ENCODE measurements around the gene COX14. TPM values are rescaled to one million over a fixed set of nuclear protein-coding genes. Genes with fewer than 3 reads are reported as not detected.

Gene COX14
- total and polyA plus RNA-seq, 10 of the 15 experiments (the other 5 are each of a cell fraction or from before 2014, with no cell fraction given) = 44.6 to 361 (median 120) TPM

GRCh38 chr12:50167049-50167828 is 55.2 kb downstream of the COX14 start, which contains the start of gene CERS5:
Gene CERS5, minus strand, starts transcription at chr12:50167369. Its CDS starts 72 bp downstream, at chr12:50167297.
- Histone ChIP-seq H3K9me3 (replicated peaks; ENCODE audit: control insufficient read depth, insufficient read depth, low read length) (peaks cover 2% of the 10 kb centered on the region; the same call in 2 of the 3 replicates), H3K4me3 (peak within 1 kb of the TSS; percentile 80), H3K27me3 (replicated peaks in 1 of 2; ENCODE audit: control insufficient read depth in 2 of 2, insufficient read depth in 2 of 2, low read length in 1 of 2) (no peaks in the 10 kb centered on the region), H3K4me1 (ENCODE audit: control insufficient read depth, insufficient read depth, low read length) (no peaks in the 10 kb centered on the region), H3K27ac (ENCODE audit: control insufficient read depth, insufficient read depth) (peak within 1 kb of the TSS; percentile 71), H2AFZ (ENCODE audit: control insufficient read depth, low read depth, low read length) (peak within 1 kb of the TSS; percentile 97), H4K20me1 (ENCODE audit: control insufficient read depth, insufficient read depth) (no peaks in the 10 kb centered on the region), H3K79me2 (ENCODE audit: control insufficient read depth, insufficient read depth, low read length) (peaks cover 32% of the 10 kb centered on the region), H3K9ac (ENCODE audit: control insufficient read depth, insufficient read depth, low read length) (peak within 1 kb of the TSS; percentile 96), H3K36me3 (ENCODE audit: control insufficient read depth in 2 of 2, insufficient read depth in 2 of 2, low read length in 1 of 2) (no peaks in the 10 kb centered on the region), H3K4me2 (ENCODE audit: control insufficient read depth, insufficient read depth) (peak within 1 kb of the TSS; percentile 94)
- no TSS peak for BruUV-seq (replicated peaks)
- FAIRE-seq = peak; percentile 77
- intact Hi-C loops (cut with micrococcal nuclease; ENCODE audit: unreplicated experiment) = loop anchor here (1.0 to 2.0 kb wide), 2 partner anchors 56 to 82 kb away; partner anchors contain the start of gene SMARCD1
- RAD21 ChIA-PET (ENCODE audit: unreplicated experiment) = interaction anchor here (0.6 to 2.4 kb wide), 14 partner anchors 9 to 147 kb away, joined by 3 to 48 read pairs (median 4); partner anchors contain the start of genes COX14, LIMA1 and SMARCD1
- SMC1A ChIA-PET (ENCODE audit: uncharacterized antibody, unreplicated experiment) = interaction anchor here (0.6 to 4.7 kb wide), 14 partner anchors 9 to 147 kb away, joined by 3 to 36 read pairs (median 4); partner anchors contain the start of gene COX14
- CTCF ChIA-PET = interaction anchor here (0.6 to 18.0 kb wide), 19 partner anchors 9 to 812 kb away, joined by 3 to 257 read pairs (median 4); partner anchors contain the start of genes COX14 and SMARCD1
- POLR2A ChIA-PET = interaction anchor here (0.5 to 5.7 kb wide), 14 partner anchors 12 to 142 kb away, joined by 3 to 72 read pairs (median 6); partner anchors contain the start of genes COX14, RACGAP1 and SMARCD1
- under 1% methylated on average over 62 of the region's 70 CpGs for WGBS (ENCODE audit: insufficient coverage, insufficient replicate concordance, low lambda C conversion rate, missing lambda C conversion rate)
- peak; percentile 99 for ATAC-seq
- in situ Hi-C loops (cut with MboI) = no loop called here
- DNase-seq (ENCODE audit: low read depth, low spot score) = peak; percentile 85
- TF ChIP-seq NFYA (IDR thresholded peaks at IDR 0.05; ENCODE audit: borderline replicate concordance, low read depth, low read length) = no peak
- TF ChIP-seq POLR2AphosphoS2 (IDR thresholded peaks at IDR 0.05; ENCODE audit: low read depth, low read length) = 0 out of 2 replicates have a peak, but pooled peaks have one; percentile 60
- TF ChIP-seq SREBF1 (IDR thresholded peaks at IDR 0.05; ENCODE audit: low read length) = no peak
- TF ChIP-seq CBX5 (IDR thresholded peaks at IDR 0.05; ENCODE audit: low read depth) = no peak
- TF ChIP-seq EGR1 (IDR thresholded peaks at IDR 0.05; ENCODE audit: borderline replicate concordance in 1 of 2, low read depth in 2 of 2, low read length in 2 of 2) = 0 out of 3 replicates have a peak, but pooled peaks of 1 of the 2 experiments have one; percentile 24
- TF ChIP-seq PBX3 (IDR thresholded peaks at IDR 0.05; ENCODE audit: insufficient replicate concordance, low read depth, low read length) = peak; percentile 18
- TF ChIP-seq ZNF592 (IDR thresholded peaks at IDR 0.05) = no peak
- TF ChIP-seq ZNF622 (IDR thresholded peaks at IDR 0.05) = no peak
- no peak for TF ChIP-seq ATF7 (IDR thresholded peaks at IDR 0.05; ENCODE audit: low read depth)
- 0 out of 2 replicates have a peak, but pooled peaks have one; percentile 49 for TF ChIP-seq NFYB (IDR thresholded peaks at IDR 0.05; ENCODE audit: insufficient read depth, low read depth, low read length)
- peak; percentile 73; the same call in 1 of the 2 replicates for TF ChIP-seq RB1 (IDR thresholded peaks at IDR 0.05; ENCODE audit: borderline replicate concordance)
- no peak for TF ChIP-seq FOXK2 (IDR thresholded peaks at IDR 0.05)
- peak; percentile 69 for TF ChIP-seq TAF1 (IDR thresholded peaks at IDR 0.05; ENCODE audit: borderline replicate concordance, low read depth, low read length)
- no peak; the same call in 1 of the 2 replicates for TF ChIP-seq CHD2 (IDR thresholded peaks at IDR 0.05; ENCODE audit: borderline replicate concordance, low read depth, low read length)
- no peak for TF ChIP-seq STAT1 (conservative IDR thresholded peaks at IDR 0.05)
